Fibroblast of lung (primary cell): ENCODE results near the gene AWAT2. TPM values are rescaled to one million over a fixed set of nuclear protein-coding genes. Genes with fewer than 3 reads are reported as not detected.
A peak's percentile ranks its signal among the peaks of the same experiment; 100 is the strongest.

ENCODE experiments used
- DNase-seq, 2 donors: peaks; one replicate each; pipeline versions ENCODE4 v3.0.0 to v3.0.0-alpha.2; 2010; ENCODE audit warnings: low read depth in 2 of 2
- H2AFZ ChIP-seq: 2 replicates; pipeline ENCODE4 v1.5.1; 2012; ENCODE audit warnings: low read length, control low read depth, inconsistent platforms
- H3K27ac ChIP-seq: 2 replicates; pipeline ENCODE4 v1.5.1; 2011; ENCODE audit warnings: low read length, control low read depth; ENCODE audit not compliant: insufficient read depth
- H3K27me3 ChIP-seq: 2 replicates; pipeline ENCODE4 v1.5.1; 2011; ENCODE audit warnings: mild to moderate bottlenecking, low read length; ENCODE audit not compliant: control insufficient read depth, insufficient read depth
- H3K36me3 ChIP-seq: 2 replicates; pipeline ENCODE4 v1.5.1; 2011; ENCODE audit warnings: low read length; ENCODE audit not compliant: control insufficient read depth, insufficient read depth
- H3K4me1 ChIP-seq: 2 replicates; pipeline ENCODE4 v1.5.1; 2011; ENCODE audit warnings: low read length; ENCODE audit not compliant: control insufficient read depth, insufficient read depth; ENCODE audit errors: extremely low read depth
- H3K4me2 ChIP-seq: 2 replicates; pipeline ENCODE4 v1.5.1; 2011; ENCODE audit warnings: low read length, control low read depth; ENCODE audit not compliant: insufficient read depth; ENCODE audit errors: extremely low read depth
- H3K4me3 ChIP-seq, 4 experiments: fragments of 200-600 bp in 1 of 4; sonication (generic) in 1 of 4; replicated peaks in 1 of 4; 2 replicates each; pipeline ENCODE4 v1.5.1; 2011 to 2016; ENCODE audit warnings: low read length in 4 of 4, low read depth in 3 of 4, mild to moderate bottlenecking in 3 of 4, control low read depth in 2 of 4, inconsistent platforms in 1 of 4, mixed read lengths in 1 of 4; ENCODE audit not compliant: insufficient read depth in 1 of 4; ENCODE audit errors: control extremely low read depth in 1 of 4
- H3K79me2 ChIP-seq: 2 replicates; pipeline ENCODE4 v1.5.1; 2012; ENCODE audit warnings: mild to moderate bottlenecking, low read length, inconsistent platforms; ENCODE audit not compliant: control insufficient read depth, insufficient read depth
- H3K9ac ChIP-seq: 2 replicates; pipeline ENCODE4 v1.5.1; 2011; ENCODE audit warnings: mild to moderate bottlenecking, low read length, control low read depth; ENCODE audit not compliant: insufficient read depth
- H3K9me3 ChIP-seq: 2 replicates; pipeline ENCODE4 v1.5.1; 2012; ENCODE audit warnings: low read depth, low read length; ENCODE audit not compliant: control insufficient read depth, insufficient read depth
- H4K20me1 ChIP-seq: 2 replicates; pipeline ENCODE4 v1.5.1; 2011; ENCODE audit warnings: low read length; ENCODE audit not compliant: control insufficient read depth, insufficient read depth; ENCODE audit errors: extremely low read depth
- EZH2 ChIP-seq: IDR thresholded peaks from 2 replicates; pipeline ENCODE4 v1.5.1; 2012; ENCODE audit warnings: low read length, control low read depth, mild to moderate bottlenecking; ENCODE audit errors: missing control alignments
- polyA plus RNA-seq, 2 donors: library from polyadenylated mRNA; depleted of rRNA in 1 of 2; stranded (reverse) in 1 of 2; unstranded in 1 of 2; fragments of >200 nt; gene quantifications; 2 replicates each; pipeline ENCODE4 v1.2.1, GENCODE V29; 2011 to 2012; ENCODE audit warnings: missing spikeins in 1 of 2
- total RNA-seq: library from RNA; depleted of rRNA; stranded (reverse); fragments of >200 nt; gene quantifications from 2 replicates; pipeline ENCODE4 v1.2.1, GENCODE V29; 2014
- TF ChIP-seq, protein P1 (sequence below), 2 donors: IDR thresholded peaks in 1 of 2; conservative IDR thresholded peaks in 1 of 2; 1 replicate in 1 of 2; 2 replicates in 1 of 2; pipeline ENCODE4 v1.5.1; 2011 to 2012; ENCODE audit warnings: low read length in 2 of 2, control low read depth in 1 of 2, inconsistent platforms in 1 of 2, low read depth in 1 of 2, mild to moderate bottlenecking in 1 of 2

AWAT2 gene
- total and polyA plus RNA-seq, 2 donors (not counting 1 experiment from before 2014, with no cell fraction given): not detected

- H3K4me2 ChIP-seq: no peak overlapping the region
- H3K79me2 ChIP-seq: no peaks in the 10 kb centered on the region
- H3K27me3 ChIP-seq: no peaks in the 10 kb centered on the region
- H3K4me3 ChIP-seq: no peak overlapping the region
- no peaks in the 10 kb centered on the region for H3K36me3 ChIP-seq
- TF ChIP-seq EZH2: no peak
- TF ChIP-seq, protein P1, sequence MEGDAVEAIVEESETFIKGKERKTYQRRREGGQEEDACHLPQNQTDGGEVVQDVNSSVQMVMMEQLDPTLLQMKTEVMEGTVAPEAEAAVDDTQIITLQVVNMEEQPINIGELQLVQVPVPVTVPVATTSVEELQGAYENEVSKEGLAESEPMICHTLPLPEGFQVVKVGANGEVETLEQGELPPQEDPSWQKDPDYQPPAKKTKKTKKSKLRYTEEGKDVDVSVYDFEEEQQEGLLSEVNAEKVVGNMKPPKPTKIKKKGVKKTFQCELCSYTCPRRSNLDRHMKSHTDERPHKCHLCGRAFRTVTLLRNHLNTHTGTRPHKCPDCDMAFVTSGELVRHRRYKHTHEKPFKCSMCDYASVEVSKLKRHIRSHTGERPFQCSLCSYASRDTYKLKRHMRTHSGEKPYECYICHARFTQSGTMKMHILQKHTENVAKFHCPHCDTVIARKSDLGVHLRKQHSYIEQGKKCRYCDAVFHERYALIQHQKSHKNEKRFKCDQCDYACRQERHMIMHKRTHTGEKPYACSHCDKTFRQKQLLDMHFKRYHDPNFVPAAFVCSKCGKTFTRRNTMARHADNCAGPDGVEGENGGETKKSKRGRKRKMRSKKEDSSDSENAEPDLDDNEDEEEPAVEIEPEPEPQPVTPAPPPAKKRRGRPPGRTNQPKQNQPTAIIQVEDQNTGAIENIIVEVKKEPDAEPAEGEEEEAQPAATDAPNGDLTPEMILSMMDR (conservative IDR thresholded peaks at IDR 0.05 in 1 of 2, IDR thresholded peaks at IDR 0.05 in 1 of 2; ENCODE audit: low read depth in 1 of 2, low read length in 2 of 2): no peak
- H3K9ac ChIP-seq: no peak overlapping the region
- H3K9me3 ChIP-seq: no peaks in the 10 kb centered on the region
- H3K27ac ChIP-seq: no peak overlapping the region
- no peaks in the 10 kb centered on the region for H4K20me1 ChIP-seq
- DNase-seq: no peak
- no peaks in the 10 kb centered on the region for H3K4me1 ChIP-seq
- no peak overlapping the region for H2AFZ ChIP-seq
Observed at GRCh38 chrX:70034646-70035045, 15.1 kb downstream of the AWAT2 start.

- no peak for TF ChIP-seq EZH2
- TF ChIP-seq, protein P1 (conservative IDR thresholded peaks at IDR 0.05 in 1 of 2, IDR thresholded peaks at IDR 0.05 in 1 of 2; ENCODE audit: low read depth in 1 of 2, low read length in 2 of 2): peak; percentile 52 to 66
- Histone ChIP-seq H3K36me3 (no peaks in the 10 kb centered on the region), H3K4me2 (no peak overlapping the region), H3K4me3 (no peak overlapping the region), H3K9ac (no peak overlapping the region), H3K27ac (no peak overlapping the region), H4K20me1 (no peaks in the 10 kb centered on the region), H3K79me2 (no peaks in the 10 kb centered on the region), H3K4me1 (no peaks in the 10 kb centered on the region), H2AFZ (no peak overlapping the region), H3K9me3 (no peaks in the 10 kb centered on the region), H3K27me3 (no peaks in the 10 kb centered on the region)
- peak in 1 of 2 donors; percentile 40 for DNase-seq
Observed at GRCh38 chrX:70033348-70034051, 16.2 kb downstream of the AWAT2 start.

DNA sequence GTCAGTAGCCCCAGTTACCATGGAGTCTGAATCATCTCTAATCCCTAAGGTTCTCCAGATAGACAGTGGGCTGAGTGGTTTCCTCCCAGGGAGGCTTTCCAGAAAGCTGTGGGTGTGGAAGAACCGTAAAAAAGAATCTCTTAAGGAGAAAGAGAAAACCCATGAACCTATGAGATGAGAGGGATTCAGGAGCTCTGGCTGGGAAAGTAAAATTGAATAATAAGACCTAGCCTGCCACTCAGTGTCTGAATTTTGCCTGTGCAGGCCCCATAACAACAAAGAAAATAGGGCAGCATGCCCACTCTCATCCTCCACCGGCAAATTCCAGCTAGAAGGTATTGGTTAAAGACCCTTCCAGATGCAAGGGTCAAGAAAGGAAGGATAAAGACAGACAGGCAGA, 16.9 kb downstream of the AWAT2 start:
- H3K4me3 ChIP-seq: no peak overlapping the region
- H3K9me3 ChIP-seq: no peaks in the 10 kb centered on the region
- no peak overlapping the region for H3K9ac ChIP-seq
- no peak overlapping the region for H3K27ac ChIP-seq
- H3K27me3 ChIP-seq: no peaks in the 10 kb centered on the region
- no peaks in the 10 kb centered on the region for H4K20me1 ChIP-seq
- no peaks in the 10 kb centered on the region for H3K36me3 ChIP-seq
- H3K79me2 ChIP-seq: no peaks in the 10 kb centered on the region
- no peak overlapping the region for H2AFZ ChIP-seq
- TF ChIP-seq, protein P1 (conservative IDR thresholded peaks at IDR 0.05 in 1 of 2, IDR thresholded peaks at IDR 0.05 in 1 of 2; ENCODE audit: low read depth in 1 of 2, low read length in 2 of 2): no peak
- TF ChIP-seq EZH2: no peak
- H3K4me2 ChIP-seq: no peak overlapping the region
- no peaks in the 10 kb centered on the region for H3K4me1 ChIP-seq
- no peak for DNase-seq
